Neural progenitor cell (in vitro differentiated cells): ENCODE results near the gene FXYD4.

Experiments used
- CTCF ChIP-seq: fragments of 200-600 bp; sonication (generic); IDR thresholded peaks from 2 replicates; pipeline ENCODE4 v1.5.1; 2017; ENCODE audit warnings: antibody characterized with exemption, mild to moderate bottlenecking
- EZH2 ChIP-seq: fragments of 200-600 bp; sonication (generic); IDR thresholded peaks from 2 replicates; pipeline ENCODE4 v1.6.1; 2017; ENCODE audit warnings: antibody characterized with exemption, mild to moderate bottlenecking, moderate library complexity

GRCh38 chr10:43402176-43402575 is 30.7 kb downstream of the FXYD4 start:
- TF ChIP-seq CTCF, result no peak
- TF ChIP-seq EZH2, result no peak
